Brain microvascular endothelial cell (primary cell): Measurements from ENCODE around the gene TP53BP1.

ENCODE experiments used
- DNase-seq: peaks from one replicate; pipeline ENCODE4 v3.0.0-alpha.2; 2020
- H3K27ac ChIP-seq: fragments of 250-450 bp; sonication (Bioruptor Pico); 2 replicates; pipeline ENCODE4 v1.5.1; 2020; ENCODE audit warnings: mild to moderate bottlenecking, moderate library complexity
- H3K27me3 ChIP-seq: fragments of 250-450 bp; sonication (Bioruptor Pico); replicated peaks from 2 replicates; pipeline ENCODE4 v1.5.1; 2020; ENCODE audit warnings: mild to moderate bottlenecking
- H3K36me3 ChIP-seq: fragments of 250-450 bp; sonication (Bioruptor Pico); replicated peaks from 2 replicates; pipeline ENCODE4 v1.5.1; 2020; ENCODE audit warnings: mild to moderate bottlenecking
- H3K4me3 ChIP-seq: 2 replicates; pipeline ENCODE4 v1.5.1; 2011; ENCODE audit warnings: low read depth, mild to moderate bottlenecking, control low read depth, low read length, moderate library complexity
- CTCF ChIP-seq: IDR thresholded peaks from 2 replicates; pipeline ENCODE4 v1.5.1; 2011; ENCODE audit warnings: low read depth, mild to moderate bottlenecking, moderate library complexity, low read length, control low read depth, inconsistent platforms; ENCODE audit errors: missing control alignments
- in situ Hi-C: cut with HindIII; loops from 2 replicates; pipeline ENCODE4 v1.10.0; 2017; ENCODE audit warnings: low sequenced_read_pairs, low pct_ligation_motif_present

TP53BP1 gene

GRCh38 chr15:43508421-43508820, 15.5 kb upstream of the TP53BP1 start:
- in situ Hi-C loops = no loop called here
- no peaks in the 10 kb centered on the region for H3K27me3 ChIP-seq
- no peak for TF ChIP-seq CTCF
- no peaks in the 10 kb centered on the region for H3K36me3 ChIP-seq
- H3K4me3 ChIP-seq = no peak overlapping the region
- DNase-seq = no peak
- H3K27ac ChIP-seq = no peak overlapping the region

- no peak for TF ChIP-seq CTCF
- H3K27ac ChIP-seq = no peak overlapping the region
- H3K4me3 ChIP-seq = no peak overlapping the region
- in situ Hi-C loops = no loop called here
- no peaks in the 10 kb centered on the region for H3K36me3 ChIP-seq
- DNase-seq = peak; percentile 73
- no peaks in the 10 kb centered on the region for H3K27me3 ChIP-seq
These were observed 12.8 kb upstream of the TP53BP1 start for GRCh38 chr15:43505738-43506137.

GRCh38 chr15:43499635-43500034, 6.7 kb upstream of the TP53BP1 start:
- H3K4me3 ChIP-seq = no peak overlapping the region
- H3K36me3 ChIP-seq = no peaks in the 10 kb centered on the region
- no peak for DNase-seq
- no peak for TF ChIP-seq CTCF
- H3K27me3 ChIP-seq = no peaks in the 10 kb centered on the region
- H3K27ac ChIP-seq = no peak overlapping the region
- in situ Hi-C loops = no loop called here

- no peak for TF ChIP-seq CTCF
- in situ Hi-C loops = no loop called here
- Histone ChIP-seq H3K27me3 (no peaks in the 10 kb centered on the region), H3K36me3 (no peaks in the 10 kb centered on the region), H3K4me3 (no peak overlapping the region), H3K27ac (no peak overlapping the region)
- no peak for DNase-seq
These were observed 6.0 kb upstream of the TP53BP1 start for GRCh38 chr15:43498990-43499389.

GRCh38 chr15:43493703-43494472, 932 bp upstream of the TP53BP1 start:
- no peak for DNase-seq
- Histone ChIP-seq H3K27ac (no peak overlapping the region), H3K4me3 (no peak overlapping the region), H3K27me3 (no peaks in the 10 kb centered on the region), H3K36me3 (peaks cover 8% of the 10 kb centered on the region)
- no peak for TF ChIP-seq CTCF
- in situ Hi-C loops = no loop called here

GRCh38 chr15:43492266-43492665, 690 bp downstream of the TP53BP1 start:
- TF ChIP-seq CTCF = no peak
- Histone ChIP-seq H3K27ac (peak overlapping the region; percentile 90), H3K27me3 (no peaks in the 10 kb centered on the region), H3K36me3 (peaks cover 19% of the 10 kb centered on the region), H3K4me3 (peak overlapping the region; percentile 97)
- in situ Hi-C loops = no loop called here
- DNase-seq = no peak
